ENCODE measurements around the gene COG5. TPM values are rescaled to one million over a fixed set of nuclear protein-coding genes. Genes with fewer than 3 reads are reported as not detected.

Gene COG5
- total RNA-seq, 1 experiment from 2014 or later = 20.2 TPM

GRCh38 chr7:107154826-107155225, 408.9 kb downstream of the COG5 start:
- Histone ChIP-seq H3K79me1 (ENCODE audit: insufficient read depth, low read depth, low read length, poor library complexity, severe bottlenecking) (no peaks in the 10 kb centered on the region), H2AK5ac (ENCODE audit: insufficient read length, low read length) (no peak overlapping the region), H3K4me2 (ENCODE audit: insufficient read depth, insufficient read length, low read length) (no peak overlapping the region), H3T11ph (ENCODE audit: low read length) (no peak overlapping the region), H3K79me2 (ENCODE audit: insufficient read depth, low read length) (no peaks in the 10 kb centered on the region), H3K23ac (ENCODE audit: insufficient read length, low read depth, low read length) (no peak overlapping the region), H4K20me1 (ENCODE audit: control insufficient read depth, insufficient read depth, insufficient read length) (no peaks in the 10 kb centered on the region), H3K23me2 (ENCODE audit: insufficient read length, low read depth, low read length, poor library complexity, severe bottlenecking) (no peaks in the 10 kb centered on the region), H3K9ac (ENCODE audit: extremely low read depth, insufficient read length, low read length) (no peak overlapping the region), H4K91ac (ENCODE audit: insufficient read length, low read depth, low read length) (no peak overlapping the region), H3K14ac (ENCODE audit: insufficient read depth, low read length) (no peak overlapping the region), H3K9me3 (ENCODE audit: control insufficient read depth, low read depth, low read length) (no peaks in the 10 kb centered on the region), H3K4me1 (ENCODE audit: insufficient read depth, low read length) (no peaks in the 10 kb centered on the region), H3K18ac (ENCODE audit: insufficient read length, low read depth, low read length) (no peak overlapping the region), H3K27ac (ENCODE audit: insufficient read length, low read depth, low read length) (no peak overlapping the region), H2BK12ac (ENCODE audit: insufficient read length, low read depth, low read length) (no peak overlapping the region), H4K8ac (replicated peaks; ENCODE audit: insufficient read length, low read depth, low read length) (no peak overlapping the region), H3K4ac (ENCODE audit: low read depth, low read length) (no peak overlapping the region), H2BK20ac (ENCODE audit: low read depth, low read length, poor library complexity, severe bottlenecking) (no peak overlapping the region), H2BK120ac (ENCODE audit: low read depth, low read length, poor library complexity, severe bottlenecking) (no peak overlapping the region), H2AFZ (ENCODE audit: low read length) (no peak overlapping the region), H2BK15ac (ENCODE audit: low read depth, low read length) (no peak overlapping the region), H3K56ac (ENCODE audit: insufficient read length, low read depth, low read length) (no peak overlapping the region), H4K5ac (ENCODE audit: insufficient read length, low read depth, low read length) (no peak overlapping the region), H2BK5ac (ENCODE audit: insufficient read length, low read length) (no peak overlapping the region), H3K27me3 (ENCODE audit: insufficient read depth, low read length) (no peaks in the 10 kb centered on the region)
- Mint-ChIP-seq H3K27me3 (ENCODE audit: low read depth) (no peaks in the 10 kb centered on the region), H3K36me3 (ENCODE audit: insufficient read depth in 1 of 3, low read depth in 3 of 3) (peaks cover 2 to 26% (median 9%) of the 10 kb centered on the region in 3 experiments; a peak in 6 of 7 replicates), H3K27ac (no peak overlapping the region), H3K4me1 (peaks cover 0 to 4% of the 10 kb centered on the region in 2 experiments; a peak in 1 of 4 replicates), H3K4me3 (no peak overlapping the region), H3K9me3 (no peaks in the 10 kb centered on the region; a peak in 1 of 5 replicates)
- no peak for TF ChIP-seq CTCF (conservative IDR thresholded peaks at IDR 0.05)
- no CpG with 5 or more reads among the region's 6 CpGs for WGBS (ENCODE audit: extremely low coverage, insufficient read length, low lambda C conversion rate)
- DNase-seq = no peak

Measured in H9 (cell line).